G401.6 (cell line): ENCODE measurements around the gene HABP2.

Source experiments
- FAIRE-seq: peaks from 2 replicates; lab custom pipeline; 2012; peaks lifted over from hg19 to GRCh38; lab: Jason Lieb, UNC

HABP2 gene

DNA sequence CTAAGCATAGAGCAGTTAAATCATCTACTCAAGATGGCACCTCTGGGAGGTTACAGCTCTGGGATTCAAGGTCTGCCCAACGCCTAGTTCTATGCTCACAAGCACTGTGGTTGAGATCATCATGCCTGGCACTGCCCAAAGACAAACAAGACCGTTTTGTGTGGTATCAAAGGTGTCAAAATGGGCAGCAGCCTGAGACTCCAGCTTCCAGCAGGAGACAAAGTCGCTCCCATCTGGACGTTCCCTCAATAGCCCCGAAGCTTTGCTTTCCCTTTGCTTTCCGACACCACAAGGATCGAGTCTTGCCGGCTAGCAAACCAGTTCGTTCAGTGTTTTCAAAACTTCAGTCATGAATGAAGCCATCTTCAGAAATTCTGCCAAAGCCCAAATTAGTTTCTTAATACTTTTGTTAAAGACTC, 5.1 kb downstream of the HABP2 start:
- FAIRE-seq: no peak

DNA sequence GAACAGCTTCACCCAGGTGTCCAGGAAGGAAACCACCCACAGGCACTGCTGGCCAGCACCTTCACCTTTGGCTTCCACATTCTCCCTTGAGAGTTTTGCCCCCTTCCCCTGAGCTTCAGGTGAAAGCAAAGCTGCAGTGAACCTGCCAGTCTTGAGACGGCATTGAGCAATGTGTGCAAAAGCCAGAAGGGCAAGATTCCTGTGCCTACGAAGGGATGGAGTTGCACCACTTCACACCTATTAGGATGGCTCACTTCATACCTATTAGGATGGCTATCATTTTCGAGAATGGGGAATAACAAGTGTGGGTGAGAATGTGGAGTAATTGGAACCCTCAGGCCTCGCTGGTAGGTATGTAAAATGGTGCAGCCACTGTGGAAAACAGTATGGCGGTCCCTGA, 7.2 kb downstream of the HABP2 start:
- FAIRE-seq: no peak

DNA sequence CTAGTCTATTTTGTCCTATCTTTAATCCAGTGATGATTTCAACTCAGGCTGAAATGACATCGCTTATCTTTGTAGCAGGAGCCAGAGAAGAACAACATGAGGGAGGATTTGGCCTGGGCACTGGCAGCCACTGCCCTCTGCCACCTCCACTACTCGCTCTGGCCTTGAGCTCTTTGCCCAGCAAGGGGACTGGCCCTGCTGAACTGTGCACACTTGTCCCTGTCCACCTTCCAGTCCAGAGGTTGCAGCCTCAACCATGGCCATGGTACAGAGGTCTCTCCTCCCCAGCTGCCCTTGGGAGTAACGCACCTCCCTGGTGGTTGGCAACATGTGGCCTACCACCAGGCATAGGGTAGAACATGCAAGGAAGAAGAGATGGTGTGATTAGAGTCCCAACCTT, 8.4 kb downstream of the HABP2 start:
- no peak for FAIRE-seq

DNA sequence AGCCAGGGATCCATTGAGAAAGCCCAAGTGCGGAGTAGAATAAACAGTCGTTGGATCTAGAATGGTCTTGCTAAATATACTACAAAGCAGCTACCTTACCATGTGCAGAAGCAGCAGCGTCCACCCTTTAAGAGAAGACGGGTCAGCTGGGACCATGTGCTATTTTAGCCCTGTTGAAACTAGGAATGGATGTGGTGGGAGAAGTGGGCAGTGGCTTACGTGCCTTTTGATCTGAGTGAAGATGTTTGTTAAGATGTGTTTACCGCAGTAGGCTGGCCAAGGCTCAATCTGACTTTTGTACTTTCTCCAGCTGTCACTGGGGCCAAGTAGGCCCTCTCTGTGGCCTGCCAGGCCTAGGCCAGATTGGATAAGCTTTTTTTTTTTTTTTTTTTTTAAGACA, 9.2 kb downstream of the HABP2 start:
- FAIRE-seq: no peak

DNA sequence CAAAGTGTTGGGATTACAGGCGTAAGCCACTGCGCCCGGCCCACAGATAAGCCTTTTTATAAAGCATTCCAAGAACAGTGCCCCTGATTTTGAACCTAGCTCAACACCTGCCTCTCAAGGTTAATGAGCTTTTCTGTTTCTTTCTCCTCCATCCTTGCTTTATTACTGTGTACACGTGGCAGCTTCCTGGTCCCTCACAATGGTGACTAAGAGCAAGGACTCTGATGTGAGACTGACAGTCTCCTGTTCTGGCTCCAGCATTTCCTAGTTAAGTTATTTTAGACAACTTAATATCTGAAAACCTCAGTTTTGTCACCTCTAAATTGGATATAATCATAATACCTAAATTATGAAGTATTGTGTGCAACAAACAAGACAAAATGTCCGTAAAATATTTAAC, 9.9 kb downstream of the HABP2 start:
- FAIRE-seq: no peak

DNA sequence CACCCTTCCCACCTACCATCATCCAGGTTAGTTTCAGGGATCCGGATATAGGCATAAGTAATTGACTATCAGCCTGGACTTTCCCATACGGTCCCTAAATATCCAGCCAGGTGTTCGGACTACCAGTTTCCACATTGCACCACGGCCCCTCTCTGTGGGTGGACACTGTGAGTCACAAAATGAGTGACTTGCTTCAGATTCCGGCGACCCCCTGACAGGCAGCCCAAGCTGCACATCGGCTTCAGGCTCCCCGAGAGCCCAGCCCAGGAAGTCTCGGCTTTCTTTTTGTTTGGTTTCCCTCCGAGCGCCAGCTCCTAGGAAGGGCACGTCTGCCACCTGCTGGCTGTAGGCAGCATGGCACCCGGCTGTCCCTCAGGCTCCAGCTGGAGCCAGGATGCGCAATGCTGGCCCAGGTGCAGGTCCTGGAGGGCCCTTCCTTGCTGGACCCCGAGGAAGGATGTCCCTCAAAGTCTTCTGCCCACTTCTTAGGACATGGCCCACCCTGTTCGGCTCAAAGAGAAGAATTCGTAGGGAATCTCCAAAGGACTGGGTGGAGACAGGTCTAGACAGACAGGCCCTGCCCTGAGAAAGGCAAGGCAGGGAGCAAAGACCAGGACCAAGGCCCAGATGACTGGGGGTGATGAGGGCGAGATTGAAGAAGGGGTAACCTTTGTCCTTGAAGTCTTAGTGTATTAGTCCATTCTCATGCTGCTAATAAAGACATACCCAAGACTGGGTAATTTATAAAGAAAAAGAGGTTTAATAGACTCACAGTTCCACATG, 10.6 kb downstream of the HABP2 start:
- no peak for FAIRE-seq

DNA sequence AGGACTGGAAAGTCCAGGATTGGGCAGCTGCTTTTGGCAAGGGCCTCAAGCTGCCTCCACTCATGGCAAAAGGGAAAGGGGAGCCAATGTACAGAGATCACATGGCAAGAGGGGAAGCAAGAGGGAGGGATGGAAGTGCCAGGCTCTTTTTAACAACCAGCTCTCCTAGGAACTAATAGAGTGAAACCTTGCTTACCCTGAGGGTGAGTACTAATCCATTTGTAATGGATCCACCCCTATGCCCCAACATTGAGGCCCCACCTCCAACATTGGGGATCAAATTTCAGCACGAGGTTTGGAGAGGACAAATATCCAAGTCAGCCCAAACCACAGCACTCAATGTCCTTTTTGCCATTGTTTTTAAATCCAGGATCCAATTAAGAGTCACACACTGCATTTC, 12.5 kb downstream of the HABP2 start:
- FAIRE-seq: no peak

DNA sequence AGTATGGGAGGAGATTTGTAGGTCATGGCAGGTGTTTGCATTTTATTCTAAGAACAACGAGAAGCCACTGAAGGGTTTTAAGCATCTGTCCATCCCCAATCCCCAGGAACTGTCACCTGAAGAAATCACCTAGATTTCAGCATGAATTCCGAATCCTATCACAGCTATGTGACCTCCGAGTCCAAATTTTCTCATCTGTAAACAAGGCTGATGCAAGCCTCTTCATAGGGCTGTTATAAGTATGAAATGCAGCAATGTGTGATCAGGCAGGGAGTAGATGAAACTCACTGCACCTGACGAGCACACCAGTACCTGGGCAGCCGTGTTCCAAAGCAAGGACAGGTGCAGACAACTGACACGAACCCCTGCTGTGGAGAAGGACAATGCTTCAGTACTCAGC, 14.0 kb downstream of the HABP2 start:
- no peak for FAIRE-seq

DNA sequence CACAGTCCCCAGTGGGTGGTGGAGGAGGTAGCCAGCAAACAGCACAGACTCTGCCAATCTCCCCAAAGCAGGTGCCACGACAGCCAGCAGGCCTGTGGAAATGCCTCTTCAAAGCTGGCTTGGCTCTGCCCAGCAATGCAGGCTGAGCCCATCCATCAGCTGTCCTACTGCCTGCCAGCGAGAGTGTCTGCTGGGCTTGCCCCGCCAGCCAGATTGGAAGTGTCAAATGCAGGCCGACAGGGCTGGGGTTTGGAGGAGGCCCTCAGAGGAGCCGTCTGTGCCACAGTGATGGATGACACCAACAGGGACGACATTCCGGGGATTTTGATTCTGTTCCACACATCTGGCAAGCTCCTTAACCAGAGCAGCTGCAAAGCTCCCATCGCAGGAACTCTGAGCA, 16.7 kb downstream of the HABP2 start:
- no peak for FAIRE-seq

DNA sequence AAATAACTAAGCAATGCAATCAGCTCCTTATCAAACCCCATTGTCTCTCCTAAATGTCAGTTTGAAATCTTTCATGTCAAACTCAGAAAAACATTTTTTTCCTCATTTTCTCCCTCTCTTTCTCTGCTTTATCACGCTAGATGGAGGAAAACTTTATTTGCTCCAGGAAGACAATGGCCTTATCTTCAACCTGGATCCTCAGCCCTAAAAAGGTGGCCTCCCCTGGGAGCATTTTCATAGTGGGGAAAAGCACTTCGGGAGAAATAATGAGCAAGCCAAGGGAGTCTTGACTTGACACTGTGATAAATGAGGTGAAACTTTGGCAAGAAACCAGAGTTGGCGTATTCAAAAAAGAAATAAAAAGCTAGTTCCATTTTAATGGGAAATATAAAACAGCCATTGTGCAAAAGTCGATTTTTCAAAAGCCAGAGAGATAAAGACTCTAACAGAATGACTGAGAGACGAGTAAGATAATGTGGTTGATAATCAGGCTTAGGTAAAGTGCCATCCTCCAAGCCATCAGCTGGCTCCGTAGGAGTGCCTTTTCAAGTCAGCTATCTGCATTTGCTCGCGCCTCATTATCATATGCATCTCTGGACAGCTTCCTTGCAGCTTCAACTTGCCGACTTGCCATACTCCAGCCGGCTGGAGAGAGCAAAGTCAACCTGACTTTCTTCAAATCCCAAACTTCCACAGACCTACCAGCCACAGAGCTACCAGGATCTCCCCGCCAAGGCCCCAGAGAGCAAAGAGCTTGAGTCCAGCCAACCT, 19.9 kb downstream of the HABP2 start:
- FAIRE-seq: no peak

DNA sequence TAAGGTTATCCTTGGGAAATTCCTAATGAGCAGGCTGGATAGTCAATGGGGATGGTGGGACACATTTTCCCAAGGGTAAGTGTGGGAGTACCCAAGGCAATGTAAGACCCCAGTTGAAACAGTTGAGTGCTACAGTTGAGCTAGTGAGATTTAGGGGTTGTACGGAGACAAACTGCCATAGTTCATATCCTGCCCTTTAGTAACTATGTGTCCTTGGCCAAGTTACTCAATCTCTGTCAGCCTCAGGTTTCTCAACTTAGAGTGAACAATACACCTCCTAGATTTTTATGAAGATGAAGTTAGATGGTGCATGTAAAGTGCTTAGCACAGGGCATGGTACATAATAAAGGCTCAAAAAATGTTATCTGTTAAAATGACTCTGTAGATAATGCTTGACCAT, 20.5 kb downstream of the HABP2 start:
- FAIRE-seq: no peak

DNA sequence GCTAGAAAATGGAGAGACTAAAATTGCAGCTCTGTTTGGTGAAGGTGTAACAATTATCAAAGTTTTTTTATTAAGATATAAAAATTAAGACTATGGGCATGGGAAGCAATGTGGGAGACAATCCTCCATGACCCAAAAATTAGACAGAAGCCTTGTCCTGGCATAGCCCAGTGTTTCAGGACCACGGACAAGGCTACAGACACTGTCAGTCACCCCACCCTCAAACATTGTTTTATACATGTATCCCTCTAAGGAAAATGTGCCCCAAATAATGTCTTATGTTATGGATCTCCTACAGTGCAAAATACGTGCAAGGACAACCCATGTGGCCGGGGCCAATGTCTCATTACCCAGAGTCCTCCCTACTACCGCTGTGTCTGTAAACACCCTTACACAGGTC, 24.0 kb downstream of the HABP2 start:
- FAIRE-seq: no peak

DNA sequence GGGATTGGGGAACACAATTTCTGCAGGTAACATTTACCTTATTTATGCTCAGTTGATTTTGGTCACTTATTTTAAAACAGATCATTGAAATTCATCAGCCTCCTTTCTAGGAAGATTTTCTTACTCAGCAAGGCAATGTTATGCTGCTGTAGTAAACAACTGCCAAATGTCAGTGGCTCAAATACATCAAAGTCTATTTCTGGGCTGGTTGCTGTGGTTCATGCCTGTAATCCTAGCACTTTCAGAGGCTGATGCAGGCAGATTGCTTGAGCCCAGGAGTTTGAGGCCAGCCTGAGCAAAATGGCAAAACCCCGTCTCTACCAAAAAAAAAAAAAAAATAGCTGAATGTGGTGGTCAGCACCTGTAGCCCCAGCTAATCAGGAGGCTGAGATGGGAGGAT, 25.9 kb downstream of the HABP2 start:
- FAIRE-seq: no peak

DNA sequence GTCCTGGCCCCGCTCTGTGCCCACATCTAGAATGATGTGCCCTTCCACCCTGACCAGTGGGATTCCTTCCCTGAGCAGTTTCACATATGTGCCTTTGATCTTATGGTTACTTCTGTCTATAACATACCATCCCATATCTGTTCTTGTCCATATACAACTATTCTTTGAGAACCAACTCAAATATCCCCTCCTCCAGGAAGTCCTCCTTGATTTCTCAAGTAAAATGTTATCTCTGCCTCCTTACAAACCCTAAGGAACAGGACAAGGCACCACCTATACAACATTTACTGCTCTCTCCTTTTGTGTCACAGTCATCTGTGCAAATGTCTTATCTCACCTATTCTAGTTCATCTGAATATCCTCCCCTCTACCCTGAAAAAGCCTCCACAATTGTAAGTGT, 28.2 kb downstream of the HABP2 start:
- no peak for FAIRE-seq

DNA sequence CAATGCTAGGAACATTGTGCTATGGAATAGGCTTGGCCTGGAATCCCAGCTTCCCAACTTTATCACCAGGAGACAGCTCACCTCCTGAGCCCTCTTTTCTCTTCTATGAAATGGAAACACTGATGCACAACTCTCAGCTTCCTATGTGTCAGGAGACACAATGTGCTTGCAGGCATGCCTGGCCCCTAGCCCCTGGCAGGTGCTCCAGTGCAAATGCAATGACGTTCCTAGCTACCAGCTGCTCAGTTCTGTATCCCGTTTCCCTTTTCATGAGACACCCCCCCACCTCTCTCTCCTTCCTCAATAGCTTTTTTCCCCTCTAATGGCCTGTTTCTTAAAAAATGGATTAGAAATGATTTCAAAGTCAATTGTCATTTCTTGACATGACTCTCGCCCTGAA, 30.7 kb downstream of the HABP2 start:
- FAIRE-seq: no peak

DNA sequence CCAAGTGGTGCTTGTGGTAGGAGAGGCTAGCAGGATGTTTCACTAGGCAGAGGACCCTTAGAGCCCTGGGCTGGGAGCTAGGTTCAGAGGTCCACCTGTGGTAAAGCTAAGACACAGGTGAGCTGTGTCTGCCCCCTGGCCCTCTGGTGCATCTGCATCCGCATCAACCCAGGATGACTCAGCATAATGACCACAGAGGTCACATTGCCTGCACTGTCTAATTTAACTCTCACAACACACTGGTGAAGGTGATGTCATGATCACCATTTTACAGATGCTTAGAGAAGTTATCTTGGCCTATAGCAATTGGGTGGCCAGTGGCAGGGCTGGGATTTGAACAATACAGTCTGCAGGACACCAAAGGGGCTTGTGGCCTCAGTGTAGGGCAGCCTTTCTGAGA, 33.1 kb downstream of the HABP2 start:
- no peak for FAIRE-seq

DNA sequence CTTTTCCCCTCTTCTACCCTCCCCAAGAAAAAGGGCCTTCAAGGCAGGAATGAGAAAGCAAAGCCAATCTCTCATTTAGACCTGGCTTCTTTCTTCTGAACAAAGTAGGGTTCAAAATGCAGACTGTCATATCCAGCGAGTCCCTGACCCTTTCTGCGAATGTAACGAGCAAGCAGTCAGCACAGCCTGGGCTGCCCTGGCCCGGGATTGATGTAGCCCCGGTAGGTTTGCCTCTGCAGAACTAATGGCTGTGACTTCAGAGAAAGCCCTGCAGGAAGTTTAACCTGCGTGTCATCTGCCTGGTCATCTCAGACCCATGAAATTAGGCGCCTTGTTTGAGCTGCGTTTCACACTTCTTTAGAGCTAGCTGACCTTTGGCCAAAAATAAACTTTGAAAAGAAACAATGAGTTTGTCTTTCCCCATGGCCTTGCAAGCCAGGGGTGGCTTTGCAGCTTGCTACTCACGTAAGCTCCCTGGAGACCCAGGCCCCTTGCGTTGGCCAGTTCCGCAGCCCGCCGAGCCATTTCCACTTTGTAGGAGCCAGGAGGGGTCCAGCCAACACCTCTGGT, 36.4 kb downstream of the HABP2 start:
- FAIRE-seq: no peak

DNA sequence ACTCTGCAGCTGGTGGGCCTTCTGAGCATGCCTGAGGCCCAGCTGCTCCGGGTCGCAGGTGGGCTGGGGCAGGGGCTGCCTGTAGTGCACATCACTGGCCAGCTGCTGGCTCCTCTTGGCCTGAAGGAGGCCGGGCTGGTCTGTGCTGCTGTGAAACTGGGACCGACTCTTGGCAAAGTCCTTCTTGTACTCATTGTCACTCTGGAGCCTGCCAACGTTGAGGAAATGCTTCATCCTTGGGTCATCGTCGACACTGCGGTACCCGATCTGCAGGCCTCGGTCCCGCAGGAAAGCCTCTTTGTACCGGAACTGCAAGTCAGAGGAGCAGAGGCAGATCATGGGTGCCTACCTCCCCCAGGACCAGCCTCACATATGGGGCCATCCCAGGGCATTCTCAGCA, 37.7 kb downstream of the HABP2 start:
- no peak for FAIRE-seq

DNA sequence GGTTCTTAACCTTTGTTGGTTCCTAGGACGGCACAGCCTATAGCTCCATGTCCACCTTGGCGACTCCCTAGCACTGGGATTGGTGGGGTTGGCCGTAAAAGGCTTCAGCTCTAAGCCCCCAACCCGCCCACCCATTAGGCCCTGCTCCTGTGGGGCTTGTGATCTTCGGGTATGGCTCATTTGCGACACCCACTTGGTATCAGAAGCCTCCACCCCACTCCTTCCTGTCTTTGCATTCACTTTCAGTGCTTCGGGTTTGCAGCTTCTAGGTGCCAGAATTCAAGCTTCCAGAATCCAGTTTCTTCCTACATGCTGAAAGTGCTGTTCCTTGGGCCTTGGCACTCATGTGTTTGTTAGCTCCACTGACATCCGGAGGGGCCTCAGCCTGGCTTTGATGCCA, 39.5 kb downstream of the HABP2 start:
- no peak for FAIRE-seq

DNA sequence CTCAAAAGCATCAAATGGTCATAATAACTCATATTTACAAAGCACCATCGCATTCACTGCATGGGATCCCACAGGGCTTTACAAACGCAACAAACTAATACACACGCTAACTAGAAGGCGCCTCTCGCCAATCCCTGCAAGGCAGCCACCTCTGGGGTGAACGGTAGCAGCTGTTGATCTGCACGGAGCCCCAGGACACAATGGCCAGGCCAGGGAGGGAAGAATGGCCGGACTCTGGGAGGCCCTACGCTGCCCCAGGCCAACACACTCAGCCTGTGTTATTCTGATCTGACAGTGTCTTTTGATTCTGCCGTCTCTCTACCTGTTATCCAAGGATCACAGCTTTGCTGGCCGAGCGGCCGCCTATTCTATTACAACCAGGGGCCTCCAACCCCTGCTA, 41.8 kb downstream of the HABP2 start:
- FAIRE-seq: no peak

DNA sequence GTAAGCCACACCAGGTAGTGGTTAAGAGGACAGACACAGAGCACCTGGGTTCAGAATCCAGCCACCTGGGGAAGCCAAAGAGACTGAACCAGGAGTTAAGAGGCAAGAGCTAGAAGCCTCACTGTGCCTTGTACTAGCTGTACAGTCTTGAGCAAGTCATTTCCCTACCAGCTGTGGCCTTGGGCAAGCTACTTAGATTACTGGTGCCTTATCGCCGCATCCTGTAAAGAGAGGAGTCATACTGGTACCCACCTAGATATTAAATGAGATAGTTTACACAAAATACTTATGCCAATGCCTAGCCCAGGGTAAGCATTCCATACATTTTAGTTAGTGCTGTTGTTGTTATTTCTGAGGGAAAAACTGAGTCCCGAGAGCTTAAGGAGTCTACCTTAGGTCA, 47.7 kb downstream of the HABP2 start:
- FAIRE-seq: no peak

DNA sequence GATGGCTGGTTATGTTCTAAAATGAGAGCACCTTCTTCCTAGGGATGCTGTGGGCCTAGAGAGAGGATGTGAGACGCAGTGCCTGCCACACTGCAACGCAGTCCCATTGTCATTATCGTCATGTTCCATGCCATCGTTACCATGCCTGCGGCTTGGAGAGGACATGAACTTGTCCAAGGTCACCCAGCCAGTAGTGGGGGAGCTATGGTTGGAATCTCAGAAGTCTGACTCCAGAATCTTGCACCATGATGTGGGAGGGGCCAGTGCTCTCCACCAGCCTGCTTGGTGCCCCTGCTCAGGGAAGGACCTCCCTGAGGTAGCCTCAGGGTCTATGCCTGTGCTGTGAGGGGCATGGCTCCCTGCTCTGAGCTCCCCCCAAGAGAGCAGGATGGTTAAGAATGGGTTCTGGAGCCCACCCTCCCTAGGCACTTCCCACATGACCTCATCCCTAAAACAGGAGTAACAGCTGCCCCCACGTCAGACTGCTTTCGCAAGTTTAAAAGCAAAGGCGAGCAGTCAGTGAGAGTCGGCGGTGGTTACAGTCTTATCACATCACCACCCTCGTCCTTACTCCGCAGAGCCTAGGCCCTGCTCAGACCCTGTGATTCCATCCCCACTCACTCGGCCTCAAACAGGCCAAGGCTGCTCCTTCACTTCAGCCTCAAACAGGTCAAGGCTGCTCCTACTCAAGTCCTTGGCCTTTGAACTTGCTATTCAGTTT, 50.4 kb downstream of the HABP2 start:
- no peak for FAIRE-seq

DNA sequence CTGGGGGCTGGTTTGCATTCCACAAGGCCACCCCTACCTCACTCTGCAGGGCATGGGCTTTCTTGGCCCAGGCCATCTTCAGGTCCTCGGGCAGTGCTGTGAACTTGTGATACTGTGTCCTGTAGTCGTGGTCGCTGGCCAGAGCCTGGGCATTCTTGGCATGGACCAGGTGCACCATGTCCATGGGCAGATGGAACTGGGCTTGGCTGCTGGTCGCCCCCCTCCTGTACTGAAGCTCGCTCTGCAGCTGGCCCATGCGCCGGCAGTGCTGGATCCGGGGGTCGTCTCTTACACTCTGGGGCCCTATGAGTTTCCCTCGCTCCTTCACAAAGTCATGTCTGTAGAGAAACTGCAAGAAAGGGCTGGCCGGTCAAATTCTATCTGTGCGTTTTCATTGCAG, 51.7 kb downstream of the HABP2 start:
- no peak for FAIRE-seq
